ENCODE data around the gene MPHOSPH6. TPM values are rescaled to one million over a fixed set of nuclear protein-coding genes. Genes with fewer than 3 reads are reported as not detected.

MPHOSPH6 gene
- total RNA-seq, 4 donors from 2014 or later = 35.3 to 73.5 (median 51.9) TPM

- peaks cover 0 to 6% (median 0%) of the 10 kb centered on the region in 4 donors for H3K27me3 ChIP-seq
- no peak for DNase-seq
- H3K36me3 ChIP-seq = no peaks in the 10 kb centered on the region
- WGBS, 2 donors = 82 to 92% methylated on average over 1 of the region's 1 CpG
- H3K9me3 ChIP-seq = no peaks in the 10 kb centered on the region
- no peak for TF ChIP-seq POLR2A (IDR thresholded peaks at IDR 0.05)
- TF ChIP-seq, protein P1, sequence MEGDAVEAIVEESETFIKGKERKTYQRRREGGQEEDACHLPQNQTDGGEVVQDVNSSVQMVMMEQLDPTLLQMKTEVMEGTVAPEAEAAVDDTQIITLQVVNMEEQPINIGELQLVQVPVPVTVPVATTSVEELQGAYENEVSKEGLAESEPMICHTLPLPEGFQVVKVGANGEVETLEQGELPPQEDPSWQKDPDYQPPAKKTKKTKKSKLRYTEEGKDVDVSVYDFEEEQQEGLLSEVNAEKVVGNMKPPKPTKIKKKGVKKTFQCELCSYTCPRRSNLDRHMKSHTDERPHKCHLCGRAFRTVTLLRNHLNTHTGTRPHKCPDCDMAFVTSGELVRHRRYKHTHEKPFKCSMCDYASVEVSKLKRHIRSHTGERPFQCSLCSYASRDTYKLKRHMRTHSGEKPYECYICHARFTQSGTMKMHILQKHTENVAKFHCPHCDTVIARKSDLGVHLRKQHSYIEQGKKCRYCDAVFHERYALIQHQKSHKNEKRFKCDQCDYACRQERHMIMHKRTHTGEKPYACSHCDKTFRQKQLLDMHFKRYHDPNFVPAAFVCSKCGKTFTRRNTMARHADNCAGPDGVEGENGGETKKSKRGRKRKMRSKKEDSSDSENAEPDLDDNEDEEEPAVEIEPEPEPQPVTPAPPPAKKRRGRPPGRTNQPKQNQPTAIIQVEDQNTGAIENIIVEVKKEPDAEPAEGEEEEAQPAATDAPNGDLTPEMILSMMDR (IDR thresholded peaks at IDR 0.05) = no peak
- H3K4me1 ChIP-seq = no peaks in the 10 kb centered on the region
- H3K4me3 ChIP-seq = no peak overlapping the region
- intact Hi-C loops (cut with DNase I) = no loop called here
- H3K27ac ChIP-seq = no peak overlapping the region
Observed at GRCh38 chr16:82183004-82183397, 13.0 kb upstream of the MPHOSPH6 start.

- WGBS, 2 donors = 79 to 87% methylated on average over 4 of the region's 4 CpGs
- intact Hi-C loops (cut with DNase I) = no loop called here
Observed at GRCh38 chr16:82182266-82183003, 12.4 kb upstream of the MPHOSPH6 start.

GRCh38 chr16:82181461-82182185, 11.6 kb upstream of the MPHOSPH6 start:
- no peak overlapping the region for H3K27ac ChIP-seq
- intact Hi-C loops (cut with DNase I) = no loop called here
- 61 to 62% methylated on average over 3 of the region's 3 CpGs for WGBS, 2 donors

More at GRCh38 chr16:82182266-82183003, 12.4 kb upstream of the MPHOSPH6 start:
- H3K4me3 ChIP-seq = no peak overlapping the region
- no peaks in the 10 kb centered on the region for H3K36me3 ChIP-seq
- no peaks in the 10 kb centered on the region for H3K9me3 ChIP-seq
- H3K27ac ChIP-seq = no peak overlapping the region
- DNase-seq = no peak
- H3K4me1 ChIP-seq = no peaks in the 10 kb centered on the region
- peaks cover 0 to 6% (median 0%) of the 10 kb centered on the region in 4 donors for H3K27me3 ChIP-seq
- TF ChIP-seq, protein P1 (IDR thresholded peaks at IDR 0.05) = no peak
- no peak for TF ChIP-seq POLR2A (IDR thresholded peaks at IDR 0.05)

GRCh38 chr16:82178352-82178751, 8.3 kb upstream of the MPHOSPH6 start:
- Histone ChIP-seq H3K27ac (no peak overlapping the region), H3K4me3 (no peak overlapping the region), H3K27me3 (peaks cover 0 to 11% (median 0%) of the 10 kb centered on the region in 4 donors), H3K9me3 (no peaks in the 10 kb centered on the region), H3K4me1 (no peaks in the 10 kb centered on the region), H3K36me3 (no peaks in the 10 kb centered on the region)
- no peak for DNase-seq
- 76 to 86% methylated on average over 2 of the region's 2 CpGs for WGBS, 2 donors
- intact Hi-C loops (cut with DNase I) = no loop called here
- no peak for TF ChIP-seq POLR2A (IDR thresholded peaks at IDR 0.05)
- TF ChIP-seq, protein P1 (IDR thresholded peaks at IDR 0.05) = no peak

More at GRCh38 chr16:82181461-82182185, 11.6 kb upstream of the MPHOSPH6 start:
- no peak for TF ChIP-seq POLR2A (IDR thresholded peaks at IDR 0.05)
- TF ChIP-seq, protein P1 (IDR thresholded peaks at IDR 0.05) = no peak
- no peaks in the 10 kb centered on the region for H3K4me1 ChIP-seq
- H3K36me3 ChIP-seq = no peaks in the 10 kb centered on the region
- DNase-seq = no peak
- no peaks in the 10 kb centered on the region for H3K9me3 ChIP-seq
- H3K27me3 ChIP-seq = peaks cover 0 to 6% (median 0%) of the 10 kb centered on the region in 4 donors
- no peak overlapping the region for H3K4me3 ChIP-seq

DNA sequence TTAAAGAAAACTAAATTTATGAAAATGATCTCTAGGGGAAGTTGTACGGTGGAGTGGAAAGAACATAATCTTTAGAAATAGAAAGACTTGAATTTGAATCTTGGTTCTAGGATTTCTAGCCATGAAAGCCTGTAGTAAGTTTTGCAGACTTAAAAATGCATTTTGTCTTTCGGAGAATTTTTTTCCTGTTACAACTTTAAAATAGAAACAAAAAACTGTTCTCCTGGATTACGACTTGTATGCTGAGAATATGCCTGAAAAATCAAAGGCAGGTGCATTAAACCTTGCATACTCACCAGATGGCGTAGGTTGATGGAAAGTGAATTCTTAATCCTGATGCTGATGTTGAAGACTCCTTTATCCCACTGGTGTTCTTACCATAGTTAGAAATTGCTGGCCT, 7.5 kb upstream of the MPHOSPH6 start:
- no peaks in the 10 kb centered on the region for H3K4me1 ChIP-seq
- intact Hi-C loops (cut with DNase I) = no loop called here
- no peaks in the 10 kb centered on the region for H3K9me3 ChIP-seq
- no peak overlapping the region for H3K27ac ChIP-seq
- no peak overlapping the region for H3K4me3 ChIP-seq
- TF ChIP-seq, protein P1 (IDR thresholded peaks at IDR 0.05) = no peak
- no peak for DNase-seq
- no peaks in the 10 kb centered on the region for H3K36me3 ChIP-seq
- H3K27me3 ChIP-seq = peaks cover 0 to 18% (median 0%) of the 10 kb centered on the region in 4 donors
- 87 to 90% methylated on average over 4 of the region's 4 CpGs for WGBS, 2 donors
